HG03135 (cell line): ENCODE data around the gene ANKRD13A.
"Not testable (repeated sequence)": the region's sequence is repeated elsewhere in the genome, so short reads cannot be mapped to it uniquely, and the experiment has no call there.

Source experiments
- ATAC-seq: cut with Tn5 transposase; IDR thresholded peaks from one replicate; pipeline ENCODE4 v1.9.1; 2021; ENCODE audit warnings: mild to moderate bottlenecking, moderate library complexity; ENCODE audit not compliant: unreplicated experiment

Gene ANKRD13A

GRCh38 chr12:109983432-109984142 is 15.6 kb upstream of the ANKRD13A start:
- no peak for ATAC-seq

- ATAC-seq, result not testable (repeated sequence)
Measured at GRCh38 chr12:109986236-109986635, 13.0 kb upstream of the ANKRD13A start.

DNA sequence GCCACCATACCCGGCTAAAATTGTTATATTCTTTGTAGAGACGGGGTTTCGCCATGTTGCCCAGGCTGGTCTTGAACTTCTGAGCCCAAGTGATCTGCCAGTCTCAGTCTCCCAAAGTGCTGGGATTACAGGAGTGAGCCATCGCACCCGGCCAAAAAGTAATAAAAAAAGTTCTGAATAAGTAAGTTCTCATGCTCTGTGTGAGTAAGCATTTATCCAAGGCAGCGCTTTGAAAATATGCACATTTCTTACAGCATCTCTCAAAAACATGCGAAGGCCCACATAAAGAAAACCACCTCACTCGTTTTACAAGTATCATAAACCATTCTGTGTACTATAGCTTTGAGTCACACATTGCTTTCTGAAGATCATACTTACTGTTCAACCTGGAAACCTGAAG is 11.6 kb upstream of the ANKRD13A start:
- no peak for ATAC-seq

DNA sequence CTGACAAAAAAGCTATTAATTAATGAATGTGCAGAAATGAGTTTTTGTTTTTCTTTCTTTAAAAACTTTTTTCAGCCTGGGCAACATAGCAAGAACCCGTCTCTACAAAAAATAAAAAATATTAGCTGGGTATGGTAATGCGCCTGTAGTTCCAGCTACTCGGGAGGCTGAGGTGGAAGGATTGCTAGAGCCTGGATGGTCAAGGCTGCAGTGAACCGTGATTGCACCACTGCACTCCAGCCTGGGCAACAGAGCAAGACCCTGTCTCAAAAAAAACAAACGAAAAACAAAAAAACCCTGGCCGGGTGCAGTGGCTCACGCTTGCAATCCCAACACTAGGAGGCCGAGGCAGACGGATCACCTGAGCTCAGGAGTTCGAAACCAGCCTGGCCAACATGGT is 11.0 kb upstream of the ANKRD13A start:
- no peak for ATAC-seq

GRCh38 chr12:109988903-109989302 is 10.3 kb upstream of the ANKRD13A start:
- ATAC-seq, result no peak

GRCh38 chr12:109989380-109989779 is 9.8 kb upstream of the ANKRD13A start:
- ATAC-seq, result no peak

- no peak for ATAC-seq
Measured at GRCh38 chr12:109991586-109991985, 7.6 kb upstream of the ANKRD13A start.

DNA sequence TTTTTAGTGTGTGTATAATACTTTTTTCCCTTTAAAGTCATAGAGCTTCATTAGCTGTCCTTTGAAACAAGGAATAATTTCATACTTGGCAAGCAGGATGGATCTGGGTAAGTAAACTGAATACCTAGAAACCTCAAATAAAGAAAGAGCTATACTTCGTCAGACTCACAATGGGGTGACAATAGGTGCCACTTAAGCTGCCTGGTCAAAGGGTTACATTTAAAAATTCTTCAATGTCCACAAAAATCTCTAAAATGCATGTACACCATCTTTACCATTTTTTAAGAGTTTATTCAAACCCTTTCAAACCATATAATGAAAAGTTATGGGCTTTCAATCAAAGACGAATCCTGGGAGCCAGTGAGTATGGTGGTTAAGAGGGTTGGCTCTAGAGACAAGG is 6.1 kb upstream of the ANKRD13A start:
- ATAC-seq, result no peak

- ATAC-seq, result no peak
Measured at GRCh38 chr12:109994401-109995175, 4.6 kb upstream of the ANKRD13A start.

DNA sequence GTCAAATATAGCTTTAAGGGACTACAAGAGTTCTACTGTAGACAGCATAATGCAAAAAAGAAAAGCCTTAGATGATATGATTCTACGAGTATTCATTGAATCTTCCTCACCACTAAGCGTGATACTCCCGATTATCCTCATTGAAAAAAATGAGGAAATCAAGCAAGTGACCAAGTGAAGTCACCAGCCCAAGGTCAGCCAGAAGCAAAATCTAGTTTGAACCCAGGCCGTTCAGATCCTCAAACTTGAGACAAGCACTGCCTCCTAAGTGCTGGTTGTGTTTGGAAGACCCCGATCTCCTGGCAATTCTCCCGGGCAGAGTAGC is 3.9 kb upstream of the ANKRD13A start:
- ATAC-seq, result no peak

GRCh38 chr12:109995686-109996482 is 3.3 kb upstream of the ANKRD13A start, which contains the start of gene GIT2:
Gene GIT2, minus strand, starts transcription at chr12:109996368. Its CDS starts 144 bp downstream, at chr12:109996224.
- ATAC-seq, result peak; percentile 53

- ATAC-seq, result no peak
Measured at GRCh38 chr12:109996483-109996853, 2.8 kb upstream of the ANKRD13A start.

DNA sequence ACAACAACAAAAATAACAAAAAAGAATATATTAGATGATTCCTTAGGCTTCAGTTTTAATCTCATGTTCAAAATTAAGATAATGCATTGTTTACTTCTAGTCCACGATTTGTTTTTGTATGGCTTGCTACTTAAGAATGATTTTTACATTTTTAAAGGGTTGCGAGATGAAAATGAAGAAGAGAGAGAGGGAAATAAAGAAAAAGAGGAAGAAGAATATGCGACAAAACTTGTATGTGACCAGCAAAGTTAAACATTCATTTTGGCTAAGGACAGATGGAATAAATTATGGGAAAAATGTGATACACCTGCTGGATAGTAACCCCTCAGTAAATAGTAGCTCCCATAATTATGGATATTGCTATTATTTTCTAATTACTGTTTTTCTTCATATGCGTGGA is 1.8 kb upstream of the ANKRD13A start:
- ATAC-seq, result no peak

DNA sequence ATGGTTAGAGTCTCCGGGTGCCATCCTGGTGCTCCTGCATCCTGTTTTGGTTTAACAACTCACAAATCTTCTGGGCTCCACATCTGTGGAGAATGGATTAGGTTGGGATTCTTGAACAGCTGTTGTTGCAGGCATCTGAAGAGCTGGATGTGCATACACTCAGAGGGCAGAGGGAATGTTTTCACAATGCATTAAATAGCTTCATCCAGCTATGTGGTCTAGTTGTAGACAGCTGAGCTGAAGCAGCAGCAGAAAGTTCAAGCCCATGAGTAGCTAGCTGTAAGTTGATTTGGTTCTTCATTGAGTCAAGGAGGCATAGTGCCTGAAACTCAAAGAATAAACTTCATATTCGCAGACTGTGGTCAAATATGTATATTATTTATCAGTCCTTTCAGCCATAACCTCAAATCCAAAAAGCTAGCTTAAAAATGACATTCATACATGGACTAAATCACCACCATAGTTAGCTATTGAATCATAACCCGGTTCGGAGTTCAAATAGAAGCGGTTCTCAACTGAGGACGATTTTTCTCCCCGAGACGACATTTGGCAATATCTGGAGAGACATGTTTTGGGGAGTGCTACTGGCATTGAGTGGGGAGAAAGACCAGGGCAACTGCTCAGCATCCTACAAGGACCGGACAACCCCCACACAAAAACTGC is 858 bp upstream of the ANKRD13A start:
- ATAC-seq, result no peak

DNA sequence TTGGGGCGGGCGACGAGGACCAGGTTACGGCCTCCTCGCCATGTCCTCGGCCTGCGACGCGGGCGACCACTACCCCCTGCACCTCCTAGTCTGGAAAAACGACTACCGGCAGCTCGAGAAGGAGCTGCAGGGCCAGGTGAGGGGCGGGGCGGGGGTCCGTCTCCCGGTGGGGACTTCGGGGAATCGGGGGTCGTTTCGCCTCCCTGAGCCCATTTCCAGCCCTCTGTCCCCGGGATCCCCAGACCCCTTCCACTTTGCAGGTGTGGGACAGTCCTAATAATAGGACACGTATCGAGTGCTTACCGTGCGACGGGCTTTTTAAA is 380 bp downstream of the ANKRD13A start:
- no peak for ATAC-seq

- ATAC-seq, result no peak
Measured at GRCh38 chr12:109999983-110000505, 814 bp downstream of the ANKRD13A start.

GRCh38 chr12:110001596-110001995 is 2.4 kb downstream of the ANKRD13A start:
- no peak for ATAC-seq

- ATAC-seq, result no peak
Measured at GRCh38 chr12:110002676-110003515, 3.7 kb downstream of the ANKRD13A start.

- peak; percentile 46 for ATAC-seq
Measured at GRCh38 chr12:110004598-110004997, 5.4 kb downstream of the ANKRD13A start.

DNA sequence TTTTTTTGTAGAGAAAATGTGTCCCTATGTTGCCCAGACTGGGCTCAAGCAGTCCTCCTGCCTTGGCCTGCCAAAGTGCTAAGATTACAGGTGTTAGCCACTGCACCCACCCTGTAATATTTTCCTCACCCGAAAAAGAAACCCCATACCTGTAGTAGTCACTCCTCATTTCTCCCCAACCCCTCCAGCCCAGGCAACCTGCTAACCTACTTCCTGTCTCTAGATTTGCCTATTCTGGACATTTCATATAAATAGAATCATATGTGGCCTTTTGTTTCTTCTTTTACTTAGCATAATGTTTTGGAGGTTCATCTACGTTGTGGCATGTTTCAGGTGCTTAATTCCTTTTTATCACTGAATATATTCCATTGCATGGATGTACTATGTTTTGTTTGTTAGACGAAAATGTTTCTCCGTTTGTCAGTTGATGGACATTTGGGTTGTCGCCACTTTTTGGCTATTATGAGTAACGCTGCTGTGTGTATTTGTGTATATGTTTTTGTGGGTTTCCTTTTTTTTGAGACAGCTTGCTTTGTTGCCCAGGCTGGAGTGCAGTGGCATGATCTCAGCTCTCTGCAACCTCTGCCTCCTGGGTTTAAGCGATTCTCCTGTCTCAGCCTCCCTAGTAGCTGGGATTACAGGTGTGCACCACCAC is 6.2 kb downstream of the ANKRD13A start:
- ATAC-seq, result peak; percentile 42
